ENCODE data around the gene MOV10L1.

The MOV10L1 gene

GRCh38 chr22:50184902-50185374 is 95.1 kb downstream of the MOV10L1 start:
- DNase-seq (ENCODE audit: extremely low read depth in 1 of 2, low read depth in 1 of 2) = no peak

- DNase-seq (ENCODE audit: extremely low read depth in 1 of 2, low read depth in 1 of 2) = peak; percentile 79 to 82
Measured at GRCh38 chr22:50185375-50186087, 95.7 kb downstream of the MOV10L1 start, which contains the start of gene TRABD. TRABD (plus strand) TSS chr22:50185913; CDS start chr22:50193061, 7,148 bp downstream.

GRCh38 chr22:50186181-50186714 is 96.4 kb downstream of the MOV10L1 start:
- no peak for DNase-seq (ENCODE audit: extremely low read depth in 1 of 2, low read depth in 1 of 2)

- DNase-seq (ENCODE audit: extremely low read depth in 1 of 2, low read depth in 1 of 2) = no peak
Measured at GRCh38 chr22:50186761-50187523, 97.1 kb downstream of the MOV10L1 start.

GRCh38 chr22:50188356-50188755 is 98.5 kb downstream of the MOV10L1 start:
- DNase-seq (ENCODE audit: extremely low read depth in 1 of 2, low read depth in 1 of 2) = no peak

- no peak for DNase-seq (ENCODE audit: extremely low read depth in 1 of 2, low read depth in 1 of 2)
Measured at GRCh38 chr22:50189184-50189848, 99.5 kb downstream of the MOV10L1 start.

GRCh38 chr22:50189849-50190181 is 100.0 kb downstream of the MOV10L1 start:
- no peak for DNase-seq (ENCODE audit: extremely low read depth in 1 of 2, low read depth in 1 of 2)

GRCh38 chr22:50190182-50190940 is 100.6 kb downstream of the MOV10L1 start:
- peak; percentile 68 for DNase-seq (ENCODE audit: extremely low read depth in 1 of 2, low read depth in 1 of 2)

- DNase-seq (ENCODE audit: extremely low read depth in 1 of 2, low read depth in 1 of 2) = peak in 1 of 2 donors; percentile 76
Measured at GRCh38 chr22:50190941-50191741, 101.3 kb downstream of the MOV10L1 start.

- DNase-seq (ENCODE audit: extremely low read depth in 1 of 2, low read depth in 1 of 2) = no peak
Measured at GRCh38 chr22:50192436-50193204, 102.8 kb downstream of the MOV10L1 start.

GRCh38 chr22:50193621-50194020 is 103.8 kb downstream of the MOV10L1 start:
- no peak for DNase-seq (ENCODE audit: extremely low read depth in 1 of 2, low read depth in 1 of 2)

- DNase-seq (ENCODE audit: extremely low read depth in 1 of 2, low read depth in 1 of 2) = no peak
Measured at GRCh38 chr22:50194037-50194805, 104.4 kb downstream of the MOV10L1 start.

GRCh38 chr22:50196256-50196655 is 106.5 kb downstream of the MOV10L1 start:
- no peak for DNase-seq (ENCODE audit: extremely low read depth in 1 of 2, low read depth in 1 of 2)

GRCh38 chr22:50197000-50197800 is 107.4 kb downstream of the MOV10L1 start:
- DNase-seq (ENCODE audit: extremely low read depth in 1 of 2, low read depth in 1 of 2) = no peak

GRCh38 chr22:50197856-50198623 is 108.2 kb downstream of the MOV10L1 start:
- DNase-seq (ENCODE audit: extremely low read depth in 1 of 2, low read depth in 1 of 2) = no peak

- no peak for DNase-seq (ENCODE audit: extremely low read depth in 1 of 2, low read depth in 1 of 2)
Measured at GRCh38 chr22:50198624-50199017, 108.8 kb downstream of the MOV10L1 start.

- no peak for DNase-seq (ENCODE audit: extremely low read depth in 1 of 2, low read depth in 1 of 2)
Measured at GRCh38 chr22:50199251-50199721, 109.5 kb downstream of the MOV10L1 start.

Measured in stimulated activated CD8-positive, alpha-beta memory T cell treated with anti-CD3 and anti-CD28 coated beads, Interleukin-7, amount 100 ng/mL, for 48 hours (primary cell).